ENCODE data around the gene CAST. TPM values are rescaled to one million over a fixed set of nuclear protein-coding genes. Genes with fewer than 3 reads are reported as not detected.
"Not testable (repeated sequence)": the region's sequence is repeated elsewhere in the genome, so short reads cannot be mapped to it uniquely, and the experiment has no call there.

The CAST gene
- total RNA-seq, 2 donors from 2014 or later = 422 to 589 TPM

DNA sequence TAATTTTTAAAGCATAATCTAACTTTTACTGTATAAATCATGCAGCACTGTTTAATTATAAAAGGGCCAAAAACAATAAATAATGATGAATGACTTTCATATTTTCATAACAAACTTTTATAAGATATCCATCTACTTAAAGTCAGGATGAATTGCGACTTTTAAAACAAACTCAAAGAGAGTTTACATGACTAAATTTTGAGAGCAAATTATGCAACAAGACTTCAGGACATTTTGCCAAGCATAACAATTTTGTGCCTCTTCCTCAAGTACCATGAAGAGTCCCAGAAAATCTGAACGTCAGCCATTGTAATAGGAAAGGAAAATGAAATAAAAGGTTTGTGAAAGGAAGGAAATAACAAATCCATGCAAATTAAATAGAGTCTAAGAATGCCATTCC, 121.2 kb downstream of the CAST start:
- intact Hi-C loops (cut with DNase I) = no loop called here
- ATAC-seq (no peak), DNase-seq (no peak)

DNA sequence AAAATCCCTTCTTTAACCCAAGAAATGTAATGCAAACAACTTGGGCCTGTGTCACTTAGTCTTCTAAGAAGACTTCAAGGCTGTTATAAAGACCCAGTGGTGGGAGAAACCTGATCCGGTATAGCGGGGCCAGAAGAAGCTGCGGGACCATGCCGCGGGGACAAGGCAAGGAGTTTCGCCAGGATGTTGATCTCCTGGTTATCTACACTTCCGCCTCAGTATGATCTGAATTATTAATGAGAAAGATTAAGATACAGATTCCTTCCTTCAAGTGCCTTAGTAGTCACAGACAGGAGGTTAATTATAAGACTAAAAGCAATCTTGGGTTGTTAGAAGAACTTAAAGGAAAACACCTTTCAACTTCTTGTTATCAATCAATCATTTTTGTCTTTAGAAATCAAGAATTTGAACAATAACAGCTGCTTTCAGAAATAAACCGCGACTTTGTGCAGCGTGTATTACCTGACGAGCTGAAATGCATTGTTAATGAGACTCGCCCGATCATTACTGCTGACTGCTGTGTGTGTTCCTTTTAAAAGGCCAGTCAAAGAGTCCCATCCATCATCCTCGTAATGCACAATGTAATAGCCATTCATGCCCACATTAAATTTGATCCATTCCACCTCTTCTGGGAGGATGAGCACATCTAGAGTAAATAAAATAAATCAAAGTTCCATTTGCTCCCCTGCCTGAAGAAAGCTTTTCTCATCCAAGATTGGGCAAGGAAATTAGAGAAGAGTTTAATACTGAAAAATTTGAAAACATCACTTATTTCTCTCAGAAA, 123.3 kb downstream of the CAST start:
- intact Hi-C loops (cut with DNase I) = no loop called here
- ATAC-seq (no peak), DNase-seq (no peak)

DNA sequence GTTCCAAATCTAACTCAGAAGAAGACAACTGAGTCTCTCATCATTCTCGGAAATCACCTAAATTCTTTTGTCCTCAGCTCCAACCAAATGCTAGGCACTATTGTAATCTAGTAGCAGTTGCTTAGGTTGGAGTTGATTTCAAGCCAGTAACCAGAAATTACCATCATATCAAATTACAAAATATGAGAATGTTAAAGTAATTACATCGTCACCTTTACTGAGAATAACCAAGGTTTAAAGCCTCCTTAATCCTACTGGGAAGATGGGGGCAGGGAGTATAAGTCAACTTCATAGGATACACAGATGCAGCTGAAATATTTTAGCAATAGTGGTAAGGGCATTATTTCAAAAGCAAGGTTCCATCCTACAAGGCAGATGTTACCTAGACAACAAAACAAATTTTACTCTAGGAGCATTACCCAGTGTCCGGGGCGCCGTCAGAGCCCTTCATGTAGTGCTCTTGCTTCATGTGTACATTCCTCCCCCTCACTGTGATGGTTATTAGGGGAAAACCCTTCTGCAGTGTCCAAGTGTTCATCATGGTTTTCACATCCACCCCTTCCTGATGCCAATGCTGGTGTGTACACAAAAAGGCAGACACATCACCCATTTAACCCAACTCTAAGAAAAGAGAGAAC, 126.1 kb downstream of the CAST start:
- DNase-seq = no peak
- peak; percentile 54 to 89 for ATAC-seq
- intact Hi-C loops (cut with DNase I) = no loop called here

GRCh38 chr5:96789794-96790330, 127.7 kb downstream of the CAST start:
- intact Hi-C loops (cut with DNase I) = no loop called here
- no peak for DNase-seq
- ATAC-seq = no peak

- ATAC-seq (peak in 1 of 2 donors; percentile 41), DNase-seq (no peak)
- intact Hi-C loops (cut with DNase I) = no loop called here
These were observed 128.9 kb downstream of the CAST start for GRCh38 chr5:96790961-96791504.

DNA sequence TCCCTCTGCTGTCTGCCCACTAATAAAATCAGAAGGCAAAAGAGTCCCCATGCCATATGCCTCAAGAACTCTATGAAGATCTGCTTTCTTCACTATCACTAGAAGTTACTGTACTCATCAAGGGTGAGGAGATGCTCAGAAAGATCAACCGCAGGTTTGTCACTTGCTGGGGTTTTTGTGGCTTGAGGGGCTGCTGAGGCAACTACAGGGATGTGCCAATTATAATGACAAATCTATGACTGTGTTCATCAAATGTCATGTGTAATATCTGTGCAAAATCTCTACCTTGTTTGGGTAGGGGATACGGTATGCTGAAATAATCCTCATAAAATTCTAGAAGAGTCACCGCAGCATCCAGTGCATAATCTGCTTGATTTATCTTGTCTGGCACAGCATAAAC, 132.6 kb downstream of the CAST start:
- ATAC-seq (no peak), DNase-seq (no peak)
- intact Hi-C loops (cut with DNase I) = no loop called here

DNA sequence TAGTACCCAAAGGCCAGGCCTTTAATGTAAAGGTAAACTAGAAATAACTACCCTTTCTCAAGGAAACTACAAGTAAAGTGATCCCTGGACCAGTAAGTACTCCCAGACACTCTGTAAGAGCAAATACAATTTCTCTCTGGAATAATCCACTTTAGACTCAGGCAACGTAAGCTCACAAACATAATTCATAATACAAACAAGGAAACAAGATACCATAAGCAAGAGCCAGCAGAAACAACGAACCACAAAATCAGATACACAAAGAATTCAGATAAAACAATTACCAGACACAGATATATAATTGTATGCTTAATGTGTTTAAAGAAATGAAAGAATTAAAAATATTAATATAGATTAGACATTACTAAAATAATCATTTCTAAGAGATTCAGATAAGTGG, 133.4 kb downstream of the CAST start:
- intact Hi-C loops (cut with DNase I) = no loop called here
- ATAC-seq (no peak), DNase-seq (no peak)

GRCh38 chr5:96796434-96796833, 134.3 kb downstream of the CAST start:
- intact Hi-C loops (cut with DNase I) = no loop called here
- ATAC-seq = no peak

GRCh38 chr5:96801718-96802117, 139.5 kb downstream of the CAST start:
- ATAC-seq; DNase-seq; intact Hi-C loops (cut with DNase I): not testable (repeated sequence)

More at GRCh38 chr5:96796434-96796833, 134.3 kb downstream of the CAST start:
- DNase-seq = no peak

DNA sequence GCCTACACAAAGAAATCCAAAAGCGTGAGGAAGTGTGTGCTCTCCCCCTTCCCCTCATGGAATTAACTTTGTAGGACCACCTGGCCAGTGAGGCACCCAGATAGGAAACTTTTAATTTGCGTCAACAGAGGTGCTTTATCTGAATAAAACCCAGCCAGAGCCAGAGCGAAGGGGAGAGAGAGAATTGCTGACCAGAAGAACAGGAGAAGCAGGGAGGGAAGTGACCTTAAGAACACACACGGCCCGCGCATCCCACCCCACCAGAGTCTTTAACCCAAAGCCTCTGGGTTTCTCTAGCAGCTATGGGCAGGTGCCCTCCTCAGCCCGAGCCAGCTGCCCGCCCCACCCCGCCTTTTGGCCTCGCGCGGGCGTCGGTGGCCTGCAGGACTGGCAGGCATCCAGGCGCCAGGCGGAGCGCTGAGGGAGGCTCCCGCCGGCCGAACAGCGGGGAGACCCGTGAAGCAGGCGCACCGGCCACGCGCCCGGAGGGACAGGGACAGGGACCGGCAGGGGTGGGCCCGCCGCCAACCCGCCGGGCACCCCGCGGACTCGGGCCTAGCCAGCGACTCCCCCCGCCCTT, 145.0 kb downstream of the CAST start:
- DNase-seq (peak; percentile 86), ATAC-seq (peak; percentile 79 to 83)
- intact Hi-C loops (cut with DNase I) = loop anchor here in 1 of 2 donors (5.0 kb wide), 1 partner anchor 70 kb away; the partner anchor contains the start of gene ERAP2

DNA sequence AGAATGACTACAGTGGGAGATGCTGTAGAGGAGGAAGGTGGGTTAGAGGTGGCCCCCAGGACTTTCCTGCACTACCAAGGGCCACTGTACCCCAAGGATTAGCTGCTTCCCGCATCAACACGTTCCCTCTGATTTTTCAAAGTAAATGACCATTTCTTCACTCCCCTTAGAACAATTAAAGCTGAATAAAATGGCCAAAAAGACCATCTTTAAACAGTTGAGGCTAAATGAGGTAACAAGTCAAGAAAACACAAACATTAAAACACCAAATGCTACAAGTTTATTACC, 146.3 kb downstream of the CAST start:
- intact Hi-C loops (cut with DNase I) = loop anchor here in 1 of 2 donors (5.0 kb wide), 1 partner anchor 69 kb away; the partner anchor contains the start of gene ERAP2
- ATAC-seq (no peak), DNase-seq (no peak)

DNA sequence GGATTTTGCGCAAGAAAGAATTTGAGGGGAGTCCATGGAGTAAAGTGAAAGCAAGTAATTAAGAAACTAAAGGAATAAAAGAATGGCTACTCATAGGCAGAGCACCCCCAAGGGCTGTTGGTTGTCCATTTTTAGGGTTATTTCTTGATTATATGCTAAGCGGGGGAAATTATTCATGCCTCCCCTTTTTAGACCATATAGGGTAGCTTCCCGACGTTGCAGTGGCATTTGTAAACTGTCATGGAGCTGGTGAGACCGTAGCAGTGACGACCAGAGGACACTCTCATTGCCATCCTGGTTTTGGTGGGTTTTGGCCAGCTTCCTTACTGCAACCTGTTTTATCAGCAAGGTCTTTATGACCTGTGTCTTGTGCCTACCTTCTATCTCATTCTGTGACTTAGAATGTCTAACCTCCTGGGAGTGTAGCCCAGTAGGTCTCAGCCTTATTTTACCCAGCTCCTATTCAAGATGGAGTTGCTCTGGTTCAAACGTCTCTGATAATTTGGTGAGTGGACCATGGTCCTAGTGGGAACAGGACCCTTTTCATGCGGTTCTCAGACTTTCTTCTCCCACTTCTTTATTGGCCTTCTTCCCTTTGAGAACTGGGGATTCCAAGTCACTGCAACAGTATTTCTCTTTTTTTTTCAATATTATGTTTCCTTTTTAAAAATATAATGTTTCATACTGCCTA, 146.8 kb downstream of the CAST start:
- ATAC-seq = no peak
- no peak for DNase-seq
- intact Hi-C loops (cut with DNase I) = loop anchor here in 1 of 2 donors (5.0 kb wide), 1 partner anchor 68 kb away; the partner anchor contains the start of gene ERAP2

- no peak for ATAC-seq
- intact Hi-C loops (cut with DNase I) = loop anchor here in 1 of 2 donors (5.0 kb wide), 1 partner anchor 67 kb away; the partner anchor contains the start of gene ERAP2
These were observed 147.7 kb downstream of the CAST start for GRCh38 chr5:96809921-96810320.

GRCh38 chr5:96812851-96813250, 150.7 kb downstream of the CAST start:
- DNase-seq = no peak
- intact Hi-C loops (cut with DNase I) = no loop called here
- ATAC-seq = no peak

More at GRCh38 chr5:96809921-96810320, 147.7 kb downstream of the CAST start:
- no peak for DNase-seq

GRCh38 chr5:96814041-96814440, 151.9 kb downstream of the CAST start:
- no peak for ATAC-seq
- intact Hi-C loops (cut with DNase I) = no loop called here
- no peak for DNase-seq

DNA sequence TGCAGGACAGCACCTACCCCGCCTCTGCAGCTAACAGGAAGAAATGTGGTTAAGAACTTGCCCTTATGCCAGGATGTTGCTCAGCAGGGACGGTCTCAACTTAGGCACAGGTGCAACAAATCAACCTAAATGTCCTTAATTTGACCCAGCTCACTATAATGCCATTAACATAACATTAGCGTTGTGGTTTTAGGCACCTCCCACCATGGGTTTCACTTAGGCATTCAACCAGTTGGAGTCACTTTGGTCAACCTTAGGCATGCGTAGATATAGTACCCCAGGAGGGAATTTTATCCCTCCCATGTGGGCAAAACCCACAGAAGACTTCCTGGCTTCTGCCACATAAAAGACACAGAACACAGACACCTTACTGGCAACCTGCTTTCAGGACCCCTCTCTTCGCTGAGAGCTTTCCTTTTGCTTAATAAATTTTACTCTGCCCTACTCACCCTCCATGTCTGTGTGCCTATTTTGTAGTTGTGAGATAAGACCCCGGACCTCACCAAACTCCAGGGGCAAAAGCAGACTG, 154.3 kb downstream of the CAST start:
- intact Hi-C loops (cut with DNase I) = no loop called here
- no peak for DNase-seq
- ATAC-seq = peak in 1 of 2 donors; percentile 53

DNA sequence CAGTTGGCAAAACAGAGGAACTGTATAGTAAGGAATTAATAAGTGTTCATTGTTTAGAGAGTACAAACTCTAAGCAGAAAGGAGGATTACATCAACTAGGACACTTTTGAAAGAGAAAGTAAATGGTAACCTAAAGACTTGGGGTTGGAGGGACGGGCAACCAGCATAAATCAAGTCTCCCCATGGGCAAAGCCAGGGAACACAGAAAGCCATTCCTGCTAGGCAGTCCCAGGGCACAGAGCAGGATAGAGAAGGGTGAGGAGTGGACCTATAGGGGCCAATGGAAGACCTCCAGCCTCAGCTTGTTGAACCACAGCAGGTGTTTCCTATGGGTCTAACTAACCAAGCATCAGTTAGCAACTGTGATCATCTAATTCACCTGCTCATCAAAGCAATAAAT, 154.8 kb downstream of the CAST start:
- intact Hi-C loops (cut with DNase I) = no loop called here
- no peak for ATAC-seq
- DNase-seq = no peak

- intact Hi-C loops (cut with DNase I) = no loop called here
- ATAC-seq (peak in 1 of 2 donors; percentile 8), DNase-seq (no peak)
These were observed 155.3 kb downstream of the CAST start for GRCh38 chr5:96817506-96817905.
